Brain pericyte (primary cell): ENCODE results near the gene ZNF555.
"Not testable (repeated sequence)": the region's sequence is repeated elsewhere in the genome, so short reads cannot be mapped to it uniquely, and the experiment has no call there.

Source experiments
- DNase-seq: peaks from one replicate; pipeline ENCODE4 v3.0.0-alpha.2; 2012; ENCODE audit warnings: low read depth, low spot score

Gene ZNF555

GRCh38 chr19:2867025-2867991 lies 26.0 kb downstream of the ZNF555 start, which contains the start of gene ZNF556:
Gene ZNF556 (plus strand): TSS chr19:2867335. CDS start chr19:2867422, 87 bp downstream.
- DNase-seq: no peak

- no peak for DNase-seq
Observed at GRCh38 chr19:2869618-2870017, 28.3 kb downstream of the ZNF555 start.

GRCh38 chr19:2872175-2872574 lies 30.9 kb downstream of the ZNF555 start:
- DNase-seq: not testable (repeated sequence)

- no peak for DNase-seq
Observed at GRCh38 chr19:2877398-2878331, 36.4 kb downstream of the ZNF555 start.

- DNase-seq: no peak
Observed at GRCh38 chr19:2883686-2884439, 42.6 kb downstream of the ZNF555 start.

GRCh38 chr19:2885736-2886135 lies 44.5 kb downstream of the ZNF555 start:
- no peak for DNase-seq

GRCh38 chr19:2887391-2887914 lies 46.2 kb downstream of the ZNF555 start:
- DNase-seq: peak; percentile 20

GRCh38 chr19:2888731-2889224 lies 47.5 kb downstream of the ZNF555 start:
- no peak for DNase-seq

GRCh38 chr19:2890531-2890930 lies 49.3 kb downstream of the ZNF555 start:
- not testable (repeated sequence) for DNase-seq

GRCh38 chr19:2896694-2897093 lies 55.4 kb downstream of the ZNF555 start:
- no peak for DNase-seq

GRCh38 chr19:2900296-2901252 lies 59.3 kb downstream of the ZNF555 start, which contains the start of gene ZNF57:
Gene ZNF57 (plus strand): TSS chr19:2900928. CDS start chr19:2901046, 118 bp downstream.
- peak; percentile 95 for DNase-seq

GRCh38 chr19:2902590-2903218 lies 61.4 kb downstream of the ZNF555 start:
- DNase-seq: no peak

- not testable (repeated sequence) for DNase-seq
Observed at GRCh38 chr19:2903326-2903725, 62.1 kb downstream of the ZNF555 start.

GRCh38 chr19:2905918-2906519 lies 64.7 kb downstream of the ZNF555 start:
- DNase-seq: no peak

- DNase-seq: no peak
Observed at GRCh38 chr19:2906631-2907195, 65.4 kb downstream of the ZNF555 start.
